Testis (tissue), 2 donors: Measurements from ENCODE around the gene TLX1.

Experiments used
- CTCF ChIP-seq, 3 experiments: fragments of 450-650 bp in 2 of 3; fragments of 200-600 bp in 1 of 3; sonication (generic) in 1 of 3; IDR thresholded peaks; one replicate each; pipeline ENCODE4 v1.5.1; 2016 to 2019; ENCODE audit warnings: antibody characterized with exemption in 3 of 3, mild to moderate bottlenecking in 2 of 3, moderate library complexity in 1 of 3
- POLR2A ChIP-seq: fragments of 450-650 bp; IDR thresholded peaks from one replicate; pipeline ENCODE4 v1.6.1; 2017; ENCODE audit warnings: antibody characterized with exemption, mild to moderate bottlenecking, moderate library complexity

DNA sequence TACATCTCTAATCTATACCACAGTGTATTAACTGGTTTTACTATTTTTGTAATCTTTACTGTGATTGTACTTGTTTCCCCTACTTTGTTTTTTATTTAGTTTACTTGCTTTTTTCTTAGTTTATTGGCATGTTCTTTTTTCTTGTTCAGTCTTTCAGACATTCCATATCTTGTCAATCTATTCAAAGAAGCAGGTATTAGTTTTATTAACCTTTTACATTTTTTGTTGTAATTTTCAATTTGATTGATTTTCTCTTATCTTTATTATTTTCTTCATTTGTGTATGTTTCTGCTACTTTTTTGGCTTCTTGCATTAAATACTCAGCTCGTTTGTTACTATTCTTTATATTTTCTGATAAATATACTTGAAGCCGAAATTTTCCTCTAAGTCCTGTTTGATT, 41.6 kb downstream of the TLX1 start:
- TF ChIP-seq POLR2A (no peak), CTCF (IDR thresholded peaks at IDR 0.05) (no peak)
